HG03039 (cell line): ENCODE measurements around the gene SYF2.
"Not testable (repeated sequence)": the region's sequence is repeated elsewhere in the genome, so short reads cannot be mapped to it uniquely, and the experiment has no call there.

ENCODE experiments used
- ATAC-seq: cut with Tn5 transposase; IDR thresholded peaks from one replicate; pipeline ENCODE4 v1.9.1; 2021; ENCODE audit warnings: mild to moderate bottlenecking, moderate library complexity; ENCODE audit not compliant: unreplicated experiment

SYF2 gene

GRCh38 chr1:25232027-25232865, at the start of gene SYF2:
Gene SYF2, minus strand, starts transcription at chr1:25232502. Its CDS starts 35 bp downstream, at chr1:25232467.
- peak; percentile 57 for ATAC-seq

GRCh38 chr1:25279693-25280111, 47.4 kb upstream of the SYF2 start:
- ATAC-seq = not testable (repeated sequence)

- ATAC-seq = not testable (repeated sequence)
Measured at GRCh38 chr1:25278790-25279189, 46.5 kb upstream of the SYF2 start.

- not testable (repeated sequence) for ATAC-seq
Measured at GRCh38 chr1:25278358-25278757, 46.1 kb upstream of the SYF2 start.

GRCh38 chr1:25277295-25277694, 45.0 kb upstream of the SYF2 start:
- ATAC-seq = not testable (repeated sequence)

GRCh38 chr1:25275648-25276047, 43.3 kb upstream of the SYF2 start:
- ATAC-seq = not testable (repeated sequence)

GRCh38 chr1:25272238-25272637, 39.9 kb upstream of the SYF2 start, which contains the start of gene RHD:
Gene RHD, plus strand, starts transcription at chr1:25272509. Its CDS starts 39 bp downstream, at chr1:25272548.
- not testable (repeated sequence) for ATAC-seq

- ATAC-seq = not testable (repeated sequence)
Measured at GRCh38 chr1:25268143-25268760, 36.0 kb upstream of the SYF2 start.

- ATAC-seq = peak; percentile 60
Measured at GRCh38 chr1:25267288-25268142, 35.2 kb upstream of the SYF2 start.

GRCh38 chr1:25266554-25267287, 34.4 kb upstream of the SYF2 start:
- peak; percentile 16 for ATAC-seq

- not testable (repeated sequence) for ATAC-seq
Measured at GRCh38 chr1:25260336-25260735, 28.0 kb upstream of the SYF2 start.

- ATAC-seq = not testable (repeated sequence)
Measured at GRCh38 chr1:25259813-25260212, 27.5 kb upstream of the SYF2 start.

- ATAC-seq = no peak
Measured at GRCh38 chr1:25257196-25257595, 24.9 kb upstream of the SYF2 start.

- ATAC-seq = no peak
Measured at GRCh38 chr1:25256578-25256965, 24.3 kb upstream of the SYF2 start.

GRCh38 chr1:25255706-25256577, 23.6 kb upstream of the SYF2 start:
- no peak for ATAC-seq

- no peak for ATAC-seq
Measured at GRCh38 chr1:25253911-25254310, 21.6 kb upstream of the SYF2 start.

- ATAC-seq = no peak
Measured at GRCh38 chr1:25247829-25248754, 15.8 kb upstream of the SYF2 start.
